Neural cell (in vitro differentiated cells): ENCODE measurements around the gene TATDN2. TPM values are rescaled to one million over a fixed set of nuclear protein-coding genes. Genes with fewer than 3 reads are reported as not detected.
"Not testable (repeated sequence)": the region's sequence is repeated elsewhere in the genome, so short reads cannot be mapped to it uniquely, and the experiment has no call there.

ENCODE experiments used
- H2AFZ ChIP-seq: fragments of 200-600, 300-800 bp; sonication (generic), shearing (Covaris generic); 2 replicates; pipeline ENCODE4 v1.6.0; 2014; ENCODE audit warnings: low read depth, mild to moderate bottlenecking, antibody characterized with exemption, low read length, moderate library complexity
- H3F3A ChIP-seq: fragments of 200-600 bp; shearing (Covaris generic); 2 replicates; pipeline ENCODE4 v1.6.1; 2016; ENCODE audit warnings: mild to moderate bottlenecking, moderate library complexity, mixed read lengths, antibody characterized with exemption, low read length; ENCODE audit not compliant: insufficient read depth, poor library complexity, severe bottlenecking
- H3K27ac ChIP-seq: fragments of 200-600, 300-800 bp; sonication (generic), shearing (Covaris generic); 2 replicates; pipeline ENCODE4 v1.5.1; 2014; ENCODE audit warnings: mild to moderate bottlenecking, low read length, moderate library complexity
- H3K27me3 ChIP-seq: fragments of 300-800, 200-600 bp; sonication (generic), shearing (Covaris generic); 2 replicates; pipeline ENCODE4 v1.6.0; 2014; ENCODE audit warnings: mild to moderate bottlenecking, low read depth, low read length, moderate library complexity; ENCODE audit not compliant: insufficient read depth
- H3K36me3 ChIP-seq: fragments of 300-800, 200-600 bp; sonication (generic), shearing (Covaris generic); 2 replicates; pipeline ENCODE4 v1.5.1; 2014; ENCODE audit warnings: mild to moderate bottlenecking, antibody characterized with exemption, low read length, moderate library complexity; ENCODE audit not compliant: insufficient read depth
- H3K4me2 ChIP-seq: fragments of 300-800, 200-600 bp; sonication (generic), shearing (Covaris generic); 2 replicates; pipeline ENCODE4 v1.6.0; 2014; ENCODE audit warnings: mild to moderate bottlenecking, low read length
- H3K4me3 ChIP-seq: fragments of 300-800, 200-600 bp; sonication (generic), shearing (Covaris generic); 2 replicates; pipeline ENCODE4 v1.5.1; 2014; ENCODE audit warnings: mild to moderate bottlenecking, low read length, moderate library complexity
- H3K79me2 ChIP-seq: fragments of 200-600 bp; shearing (Covaris generic); replicated peaks from 2 replicates; pipeline ENCODE4 v1.6.0; 2014; ENCODE audit warnings: mild to moderate bottlenecking, low read length, moderate library complexity; ENCODE audit not compliant: insufficient read depth
- H3K9ac ChIP-seq: fragments of 300-800, 200-600 bp; sonication (generic), shearing (Covaris generic); 2 replicates; pipeline ENCODE4 v1.6.1; 2016; ENCODE audit warnings: mild to moderate bottlenecking, low read length, mixed read lengths
- H3K9me2 ChIP-seq: fragments of 200-600 bp; shearing (Covaris generic); 2 replicates; pipeline ENCODE4 v1.6.1; 2016; ENCODE audit warnings: mild to moderate bottlenecking, low read length, mixed read lengths; ENCODE audit not compliant: insufficient read depth
- H3K9me3 ChIP-seq: fragments of 200-600, 300-800 bp; sonication (generic), shearing (Covaris generic); 2 replicates; pipeline ENCODE4 v1.6.1; 2016; ENCODE audit warnings: mild to moderate bottlenecking, mixed run types, low read length, moderate library complexity, mixed read lengths
- H4K20me1 ChIP-seq: fragments of 200-600 bp; shearing (Covaris generic); 2 replicates; pipeline ENCODE4 v1.6.1; 2016; ENCODE audit warnings: mild to moderate bottlenecking, mixed run types; ENCODE audit not compliant: insufficient read depth
- EP300 ChIP-seq: fragments of 450-650 bp; conservative IDR thresholded peaks from 2 replicates; pipeline ENCODE4 v1.6.1; 2014; ENCODE audit warnings: antibody characterized with exemption, mild to moderate bottlenecking, moderate library complexity; ENCODE audit not compliant: poor library complexity, severe bottlenecking
- EZH2 ChIP-seq: fragments of 200-600, 300-800 bp; shearing (Covaris generic), sonication (generic); IDR thresholded peaks from 2 replicates; pipeline ENCODE4 v1.6.1; 2014; ENCODE audit warnings: antibody characterized with exemption, low read length, borderline replicate concordance, mild to moderate bottlenecking; ENCODE audit not compliant: insufficient read depth, poor library complexity, severe bottlenecking
- MXI1 ChIP-seq: fragments of 450-650 bp; conservative IDR thresholded peaks from 2 replicates; pipeline ENCODE4 v1.6.1; 2014; ENCODE audit warnings: antibody characterized with exemption, mild to moderate bottlenecking; ENCODE audit not compliant: poor library complexity, severe bottlenecking
- POLR2AphosphoS5 ChIP-seq: IDR thresholded peaks from 2 replicates; pipeline ENCODE4 v1.6.1; 2012
- RAD21 ChIP-seq: fragments of 450-650 bp; conservative IDR thresholded peaks from 2 replicates; pipeline ENCODE4 v1.6.1; 2014; ENCODE audit warnings: antibody characterized with exemption, mild to moderate bottlenecking, moderate library complexity
- REST ChIP-seq: IDR thresholded peaks from 2 replicates; pipeline ENCODE4 v1.6.1; 2012; ENCODE audit warnings: borderline replicate concordance
- SMC3 ChIP-seq: fragments of 450-650 bp; conservative IDR thresholded peaks from 2 replicates; pipeline ENCODE4 v1.6.1; 2014; ENCODE audit warnings: antibody characterized with exemption, mild to moderate bottlenecking, moderate library complexity; ENCODE audit not compliant: poor library complexity
- TAF1 ChIP-seq: IDR thresholded peaks from 2 replicates; pipeline ENCODE4 v1.6.1; 2012; ENCODE audit warnings: low read depth
- polyA plus RNA-seq: library from polyadenylated mRNA; depleted of rRNA; stranded (reverse); fragments of >200 nt; gene quantifications from 2 replicates; pipeline ENCODE4 v1.2.3, GENCODE V29; 2014
- TF ChIP-seq, protein P1 (sequence below): fragments of 450-650 bp; IDR thresholded peaks from 2 replicates; pipeline ENCODE4 v1.5.1; 2014; ENCODE audit warnings: antibody characterized with exemption, mild to moderate bottlenecking, moderate library complexity; ENCODE audit not compliant: poor library complexity, severe bottlenecking

TATDN2 gene
- polyA plus RNA-seq, 1 donor from 2014 or later, result 22.1 TPM

DNA sequence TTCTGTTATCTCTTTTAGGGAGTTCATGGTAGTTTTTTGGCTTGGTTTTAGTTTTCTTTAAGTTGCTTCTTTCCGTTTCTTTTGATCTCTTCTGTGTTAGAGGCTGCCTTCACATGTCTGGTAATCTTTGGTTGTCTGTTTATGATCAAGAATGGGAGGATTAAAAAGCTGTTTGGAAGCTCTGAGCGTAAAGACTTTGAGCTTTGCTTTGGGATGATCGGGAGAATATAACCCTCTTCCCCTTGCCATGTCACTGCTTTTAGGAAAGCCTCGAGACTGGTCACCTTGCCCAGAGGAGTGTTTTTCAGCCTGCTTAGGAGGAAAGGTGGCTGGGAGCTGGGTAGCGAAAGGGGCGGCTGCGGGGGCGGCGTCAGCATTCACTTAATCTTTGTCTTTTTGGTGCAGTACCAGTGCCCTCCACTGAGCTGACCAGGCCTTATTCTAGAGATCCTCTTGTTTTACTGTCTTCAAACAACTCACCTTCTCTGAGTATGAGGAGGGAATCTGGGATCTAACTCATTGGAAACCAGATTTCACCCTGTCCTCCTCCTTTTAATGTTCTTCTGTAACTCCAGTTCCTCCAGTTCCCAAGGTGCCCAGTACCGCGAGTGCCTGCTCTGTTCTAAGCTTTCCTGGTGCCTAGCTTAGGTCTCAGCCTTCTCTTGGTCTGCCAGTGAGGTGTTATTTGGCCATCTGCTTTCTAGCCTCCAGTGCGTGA, 15.5 kb downstream of the TATDN2 start:
- H3K9ac ChIP-seq, result no peak overlapping the region
- no peaks in the 10 kb centered on the region for H3K27me3 ChIP-seq
- H4K20me1 ChIP-seq, result no peaks in the 10 kb centered on the region
- H3K79me2 ChIP-seq, result no peaks in the 10 kb centered on the region
- TF ChIP-seq EP300 (no peak), TAF1 (no peak)
- TF ChIP-seq, protein P1, sequence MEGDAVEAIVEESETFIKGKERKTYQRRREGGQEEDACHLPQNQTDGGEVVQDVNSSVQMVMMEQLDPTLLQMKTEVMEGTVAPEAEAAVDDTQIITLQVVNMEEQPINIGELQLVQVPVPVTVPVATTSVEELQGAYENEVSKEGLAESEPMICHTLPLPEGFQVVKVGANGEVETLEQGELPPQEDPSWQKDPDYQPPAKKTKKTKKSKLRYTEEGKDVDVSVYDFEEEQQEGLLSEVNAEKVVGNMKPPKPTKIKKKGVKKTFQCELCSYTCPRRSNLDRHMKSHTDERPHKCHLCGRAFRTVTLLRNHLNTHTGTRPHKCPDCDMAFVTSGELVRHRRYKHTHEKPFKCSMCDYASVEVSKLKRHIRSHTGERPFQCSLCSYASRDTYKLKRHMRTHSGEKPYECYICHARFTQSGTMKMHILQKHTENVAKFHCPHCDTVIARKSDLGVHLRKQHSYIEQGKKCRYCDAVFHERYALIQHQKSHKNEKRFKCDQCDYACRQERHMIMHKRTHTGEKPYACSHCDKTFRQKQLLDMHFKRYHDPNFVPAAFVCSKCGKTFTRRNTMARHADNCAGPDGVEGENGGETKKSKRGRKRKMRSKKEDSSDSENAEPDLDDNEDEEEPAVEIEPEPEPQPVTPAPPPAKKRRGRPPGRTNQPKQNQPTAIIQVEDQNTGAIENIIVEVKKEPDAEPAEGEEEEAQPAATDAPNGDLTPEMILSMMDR, result peak; percentile 37
- H2AFZ ChIP-seq, result no peak overlapping the region
- no peak overlapping the region for H3K4me2 ChIP-seq
- no peak overlapping the region for H3K4me3 ChIP-seq
- H3K9me3 ChIP-seq, result no peaks in the 10 kb centered on the region
- H3K36me3 ChIP-seq, result no peaks in the 10 kb centered on the region
- H3K9me2 ChIP-seq, result no peaks in the 10 kb centered on the region
- H3F3A ChIP-seq, result no peaks in the 10 kb centered on the region
- no peak overlapping the region for H3K27ac ChIP-seq

DNA sequence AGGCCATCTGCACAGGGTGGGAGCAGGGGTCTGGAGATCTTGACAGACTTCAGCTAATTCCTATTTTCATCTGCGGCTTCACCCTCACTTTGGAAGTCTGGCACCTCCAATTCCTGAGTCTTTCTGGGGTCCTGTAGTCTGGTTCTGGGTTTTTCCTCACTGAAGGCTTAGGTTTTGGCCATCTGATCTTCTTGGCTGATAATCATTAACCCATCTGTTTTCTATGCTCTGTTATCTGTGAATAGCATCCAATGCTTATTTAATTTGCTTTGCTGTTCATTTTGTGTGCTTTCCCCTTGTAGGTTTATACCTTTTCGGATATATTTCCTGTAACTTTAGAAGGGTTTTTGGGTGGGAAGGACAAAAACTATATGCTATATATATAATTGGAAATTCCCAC, 17.6 kb downstream of the TATDN2 start:
- Histone ChIP-seq H3K36me3 (no peaks in the 10 kb centered on the region), H3K9ac (no peak overlapping the region), H3K79me2 (no peaks in the 10 kb centered on the region), H3F3A (no peaks in the 10 kb centered on the region), H4K20me1 (no peaks in the 10 kb centered on the region), H3K9me2 (no peaks in the 10 kb centered on the region), H3K4me2 (no peak overlapping the region), H3K27ac (no peak overlapping the region), H3K9me3 (no peaks in the 10 kb centered on the region), H3K27me3 (no peaks in the 10 kb centered on the region), H2AFZ (no peak overlapping the region), H3K4me3 (no peak overlapping the region)
- TF ChIP-seq REST, result no peak
- TF ChIP-seq SMC3, result no peak
- no peak for TF ChIP-seq POLR2AphosphoS5
- TF ChIP-seq, protein P1, result no peak
- no peak for TF ChIP-seq TAF1
- no peak for TF ChIP-seq MXI1
- no peak for TF ChIP-seq RAD21
- TF ChIP-seq EZH2, result no peak
- TF ChIP-seq EP300, result no peak

GRCh38 chr3:10266936-10267335, 18.7 kb downstream of the TATDN2 start:
- H2AFZ ChIP-seq, H3F3A ChIP-seq, H3K27me3 ChIP-seq, H3K9ac ChIP-seq, H3K79me2 ChIP-seq, H3K9me2 ChIP-seq, H3K36me3 ChIP-seq, H3K4me3 ChIP-seq, H3K9me3 ChIP-seq, H4K20me1 ChIP-seq, H3K27ac ChIP-seq, H3K4me2 ChIP-seq: not testable (repeated sequence)
